ENCODE data around the gene SESN1. TPM values are rescaled to one million over a fixed set of nuclear protein-coding genes. Genes with fewer than 3 reads are reported as not detected.

SESN1 gene
- total RNA-seq, 1 donor from 2014 or later = 13.2 TPM

GRCh38 chr6:109056661-109057060, 38.0 kb downstream of the SESN1 start:
- Mint-ChIP-seq H3K27me3 (ENCODE audit: unreplicated experiment) (no peaks in the 10 kb centered on the region), H3K4me1 (ENCODE audit: unreplicated experiment) (peaks cover 18% of the 10 kb centered on the region)

GRCh38 chr6:109055771-109056235, 38.8 kb downstream of the SESN1 start:
- Mint-ChIP-seq H3K4me3 (ENCODE audit: unreplicated experiment) (no peak overlapping the region), H3K27ac (ENCODE audit: unreplicated experiment) (no peak overlapping the region), H3K9me3 (ENCODE audit: unreplicated experiment) (no peaks in the 10 kb centered on the region), H3K36me3 (ENCODE audit: unreplicated experiment) (peaks cover 4% of the 10 kb centered on the region), H3K27me3 (ENCODE audit: unreplicated experiment) (no peaks in the 10 kb centered on the region), H3K4me1 (ENCODE audit: unreplicated experiment) (peaks cover 18% of the 10 kb centered on the region)
- DNase-seq (ENCODE audit: extremely low spot score, unreplicated experiment) = no peak
- TF ChIP-seq CTCF (IDR thresholded peaks at IDR 0.05) = no peak

More at GRCh38 chr6:109056661-109057060, 38.0 kb downstream of the SESN1 start:
- Mint-ChIP-seq H3K9me3 (ENCODE audit: unreplicated experiment) (no peaks in the 10 kb centered on the region), H3K4me3 (ENCODE audit: unreplicated experiment) (no peak overlapping the region), H3K27ac (ENCODE audit: unreplicated experiment) (no peak overlapping the region), H3K36me3 (ENCODE audit: unreplicated experiment) (peaks cover 4% of the 10 kb centered on the region)
- TF ChIP-seq CTCF (IDR thresholded peaks at IDR 0.05) = no peak
- DNase-seq (ENCODE audit: extremely low spot score, unreplicated experiment) = no peak

- peaks cover 6% of the 10 kb centered on the region for H3K36me3 Mint-ChIP-seq (ENCODE audit: unreplicated experiment)
- no peak overlapping the region for H3K4me3 Mint-ChIP-seq (ENCODE audit: unreplicated experiment)
- H3K4me1 Mint-ChIP-seq (ENCODE audit: unreplicated experiment) = peaks cover 5% of the 10 kb centered on the region
- H3K27ac Mint-ChIP-seq (ENCODE audit: unreplicated experiment) = no peak overlapping the region
- no peaks in the 10 kb centered on the region for H3K9me3 Mint-ChIP-seq (ENCODE audit: unreplicated experiment)
- no peaks in the 10 kb centered on the region for H3K27me3 Mint-ChIP-seq (ENCODE audit: unreplicated experiment)
- no peak for DNase-seq (ENCODE audit: extremely low spot score, unreplicated experiment)
- TF ChIP-seq CTCF (IDR thresholded peaks at IDR 0.05) = no peak
Observed at GRCh38 chr6:109053336-109053735, 41.3 kb downstream of the SESN1 start.

GRCh38 chr6:109052852-109053251, 41.8 kb downstream of the SESN1 start:
- DNase-seq (ENCODE audit: extremely low spot score, unreplicated experiment) = no peak
- no peaks in the 10 kb centered on the region for H3K27me3 Mint-ChIP-seq (ENCODE audit: unreplicated experiment)
- H3K4me1 Mint-ChIP-seq (ENCODE audit: unreplicated experiment) = peaks cover 5% of the 10 kb centered on the region
- H3K36me3 Mint-ChIP-seq (ENCODE audit: unreplicated experiment) = peaks cover 6% of the 10 kb centered on the region
- TF ChIP-seq CTCF (IDR thresholded peaks at IDR 0.05) = no peak
- H3K9me3 Mint-ChIP-seq (ENCODE audit: unreplicated experiment) = no peaks in the 10 kb centered on the region
- H3K27ac Mint-ChIP-seq (ENCODE audit: unreplicated experiment) = no peak overlapping the region
- no peak overlapping the region for H3K4me3 Mint-ChIP-seq (ENCODE audit: unreplicated experiment)

GRCh38 chr6:109052018-109052651, 42.5 kb downstream of the SESN1 start:
- Mint-ChIP-seq H3K27me3 (ENCODE audit: unreplicated experiment) (no peaks in the 10 kb centered on the region), H3K9me3 (ENCODE audit: unreplicated experiment) (no peaks in the 10 kb centered on the region), H3K36me3 (ENCODE audit: unreplicated experiment) (peaks cover 6% of the 10 kb centered on the region), H3K27ac (ENCODE audit: unreplicated experiment) (no peak overlapping the region), H3K4me3 (ENCODE audit: unreplicated experiment) (no peak overlapping the region), H3K4me1 (ENCODE audit: unreplicated experiment) (peaks cover 5% of the 10 kb centered on the region)
- DNase-seq (ENCODE audit: extremely low spot score, unreplicated experiment) = no peak
- TF ChIP-seq CTCF (IDR thresholded peaks at IDR 0.05) = no peak

Data from osteocyte (in vitro differentiated cells).